Activated CD8-positive, alpha-beta memory T cell treated with anti-CD3 and anti-CD28 coated beads, Interleukin-2, amount 10 ng/mL, durations not matched to agents 7 days and 5 days (primary cell): Measurements from ENCODE around the gene GSE1. TPM values are rescaled to one million over a fixed set of nuclear protein-coding genes. Genes with fewer than 3 reads are reported as not detected.

Experiments used
- ATAC-seq: fragments of 150-1000 bp; cut with Tn5 transposase; one replicate; pipeline ENCODE4 v1.10.0; 2021; ENCODE audit warnings: moderate library complexity
- CTCF ChIA-PET: fragments of 350-600 bp; sonication (Branson Sonifier 250); formaldehyde crosslinking; loops from one replicate; lab custom pipeline; 2021; ENCODE audit warnings: antibody characterized with exemption; lab: Charles Lee
- DNase-seq: peaks from one replicate; pipeline ENCODE4 v3.0.0-alpha.2; 2020
- H3K27ac Mint-ChIP-seq: one replicate; pipeline ENCODE4 v1.8.0; 2021; ENCODE audit warnings: mild to moderate bottlenecking, mixed read lengths
- H3K27me3 Mint-ChIP-seq: one replicate; pipeline ENCODE4 v1.8.0; 2021; ENCODE audit warnings: mixed read lengths
- H3K36me3 Mint-ChIP-seq: one replicate; pipeline ENCODE4 v1.8.0; 2021; ENCODE audit warnings: mild to moderate bottlenecking, mixed read lengths
- H3K4me1 Mint-ChIP-seq: one replicate; pipeline ENCODE4 v1.8.0; 2021; ENCODE audit warnings: mixed read lengths
- H3K4me3 Mint-ChIP-seq: one replicate; pipeline ENCODE4 v1.8.0; 2021; ENCODE audit warnings: mild to moderate bottlenecking, moderate library complexity, mixed read lengths
- H3K9me3 Mint-ChIP-seq: one replicate; pipeline ENCODE4 v1.8.0; 2022; ENCODE audit warnings: low read depth, mixed read lengths
- total RNA-seq, 2 experiments: library from RNA; stranded (reverse); gene quantifications; one replicate each; pipeline ENCODE4 v1.2.3, GENCODE V29; 2021

Gene GSE1
- total RNA-seq, result 10 to 100 TPM; 43.1 to 55.1 TPM

DNA sequence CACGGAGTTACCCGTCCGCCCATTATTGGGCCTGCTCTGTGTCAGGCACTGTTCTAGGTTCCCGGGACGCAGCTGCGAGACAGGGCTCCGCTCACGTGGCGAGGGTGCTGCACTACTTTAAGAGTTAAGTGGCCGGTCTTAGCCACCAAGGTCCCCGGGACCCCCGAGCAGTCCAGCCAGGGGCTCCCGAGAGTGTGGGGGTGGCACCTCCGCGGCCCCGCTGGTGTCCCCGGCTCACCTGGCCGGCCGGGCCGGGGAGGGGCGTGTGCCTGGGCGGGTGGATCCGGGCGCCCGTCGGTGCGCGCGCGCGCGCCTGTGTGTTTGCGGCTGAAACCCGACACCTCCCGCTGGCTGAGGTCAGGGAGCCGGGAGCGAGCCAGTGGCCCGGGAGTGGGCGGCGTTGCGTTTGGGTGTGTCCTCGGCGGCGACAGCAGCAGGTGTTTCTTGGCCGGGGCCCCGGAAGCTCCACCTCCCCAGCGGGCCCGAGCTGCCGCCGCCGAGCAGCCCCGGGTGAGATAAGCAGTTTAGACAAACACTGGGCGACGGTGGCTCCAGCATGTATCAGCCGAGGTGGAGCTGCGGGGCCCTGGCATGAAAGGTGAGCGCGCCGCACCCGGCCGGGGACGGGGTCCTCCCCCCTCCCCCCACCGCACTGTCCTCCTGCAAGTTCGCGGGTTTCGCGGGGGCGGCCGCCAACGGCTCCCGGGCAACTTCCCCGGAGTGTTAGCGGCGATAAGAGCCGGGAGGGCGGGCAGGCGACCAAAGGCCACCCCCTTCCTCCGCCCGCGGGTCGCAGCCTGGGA, at the start of gene GSE1:
Gene GSE1, plus strand, starts transcription at position 522 of the 803 bp plus-strand sequence. Its CDS starts 70 bp downstream, at position 592.
- peak within 1 kb of the TSS; percentile 67 for H3K27ac Mint-ChIP-seq
- no peaks in the 10 kb centered on the region for H3K27me3 Mint-ChIP-seq
- no peaks in the 10 kb centered on the region for H3K9me3 Mint-ChIP-seq
- peak within 1 kb of the TSS; percentile 66 for H3K4me3 Mint-ChIP-seq
- peaks cover 43% of the 10 kb centered on the region for H3K4me1 Mint-ChIP-seq
- H3K36me3 Mint-ChIP-seq, result peaks cover 3% of the 10 kb centered on the region
- ATAC-seq, result peak; percentile 50
- CTCF ChIA-PET, result interaction anchor here (1.0 to 10.6 kb wide), 5 partner anchors 45 to 219 kb away, joined by 3 to 237 read pairs (median 4); no protein-coding TSS in a partner anchor
- DNase-seq, result peak; percentile 89

DNA sequence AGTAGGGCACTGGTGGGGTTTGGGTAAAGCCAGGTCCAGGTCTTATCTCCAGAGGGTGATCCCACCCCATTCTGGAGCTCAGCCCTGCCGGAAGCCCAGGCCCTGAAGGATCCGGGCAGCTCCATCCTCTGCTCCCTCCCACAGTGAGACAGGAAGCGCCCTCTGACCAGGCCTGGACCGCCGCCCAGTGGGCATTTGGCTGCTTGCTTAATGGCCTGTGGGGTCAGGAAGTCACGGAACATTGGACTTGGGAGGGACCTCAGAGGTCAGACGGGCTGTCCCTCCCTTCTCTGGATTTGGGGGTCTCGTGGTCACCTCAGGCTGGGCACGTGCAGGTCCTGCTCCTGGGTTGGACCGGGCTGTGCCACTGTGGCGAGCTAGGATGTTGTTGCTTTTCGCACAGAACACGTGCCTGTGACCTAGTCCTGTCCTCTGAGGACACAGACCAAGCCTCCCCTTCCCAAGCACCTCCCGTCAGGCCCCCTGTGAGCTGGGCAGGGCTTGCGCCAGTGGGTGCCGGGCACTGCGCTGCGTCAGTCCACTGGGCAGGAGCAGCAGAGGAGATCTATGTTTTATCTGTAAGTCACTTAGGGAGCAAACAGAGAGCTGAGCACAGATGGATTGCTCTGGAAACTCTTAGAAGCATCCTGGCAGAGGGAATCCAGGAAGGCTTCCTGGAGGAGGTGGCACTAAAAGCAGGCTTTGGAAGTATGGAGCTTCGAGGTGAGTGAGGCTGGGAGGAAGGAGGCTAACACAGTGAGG, 49.4 kb upstream of the GSE1 start:
- CTCF ChIA-PET, result interaction anchor here (0.9 to 2.7 kb wide), 9 partner anchors 10 to 144 kb away, joined by 3 to 14 read pairs (median 3); no protein-coding TSS in a partner anchor
- Mint-ChIP-seq H3K4me3 (no peak overlapping the region), H3K36me3 (no peaks in the 10 kb centered on the region), H3K27ac (no peak overlapping the region), H3K4me1 (peaks cover 37% of the 10 kb centered on the region), H3K9me3 (no peaks in the 10 kb centered on the region), H3K27me3 (no peaks in the 10 kb centered on the region)
- no peak for ATAC-seq
- DNase-seq, result no peak

DNA sequence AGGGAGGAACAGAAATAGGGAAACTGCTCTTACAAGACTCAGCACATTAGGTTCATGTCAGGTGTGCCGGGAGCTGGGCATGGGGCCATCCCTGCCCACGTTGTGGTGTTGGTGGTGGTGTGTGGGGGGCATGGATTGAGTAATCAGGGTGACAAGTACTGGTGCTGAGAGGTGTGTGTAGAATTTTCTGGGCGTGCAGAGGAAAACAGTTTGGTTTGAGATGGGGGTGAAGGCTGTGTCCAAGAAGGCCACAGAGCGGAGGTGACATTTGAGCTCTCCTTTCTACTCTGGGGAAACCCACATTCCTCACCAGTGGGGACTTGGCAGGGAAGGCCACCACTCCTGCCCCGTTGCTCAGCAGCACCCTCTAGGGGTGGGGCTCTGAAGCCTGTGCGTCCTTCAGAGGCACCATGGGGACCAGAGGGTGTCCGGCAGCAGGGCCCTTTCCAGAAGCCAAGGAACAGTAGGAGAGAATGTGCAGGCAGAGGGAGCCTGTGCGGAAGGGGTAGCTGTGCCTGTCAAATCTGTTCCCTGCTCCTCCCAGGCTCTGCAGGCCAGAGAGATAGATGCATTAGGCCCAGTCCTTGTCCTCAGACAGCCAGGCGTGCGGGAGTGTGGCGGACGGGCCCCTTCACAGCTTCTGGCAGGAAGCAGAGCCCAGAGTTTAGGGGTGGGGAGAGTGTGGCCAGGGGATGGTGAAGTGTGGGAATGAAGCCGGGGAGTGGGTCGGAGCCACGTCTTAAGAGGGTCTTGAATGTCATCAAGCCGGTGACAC, 48.7 kb upstream of the GSE1 start:
- Mint-ChIP-seq H3K36me3 (no peaks in the 10 kb centered on the region), H3K27ac (no peak overlapping the region), H3K27me3 (no peaks in the 10 kb centered on the region), H3K4me3 (no peak overlapping the region), H3K9me3 (no peaks in the 10 kb centered on the region), H3K4me1 (peaks cover 40% of the 10 kb centered on the region)
- CTCF ChIA-PET, result interaction anchor here (0.9 to 2.7 kb wide), 9 partner anchors 9 to 145 kb away, joined by 3 to 14 read pairs (median 3); no protein-coding TSS in a partner anchor
- peak; percentile 45 for ATAC-seq
- peak; percentile 58 for DNase-seq

DNA sequence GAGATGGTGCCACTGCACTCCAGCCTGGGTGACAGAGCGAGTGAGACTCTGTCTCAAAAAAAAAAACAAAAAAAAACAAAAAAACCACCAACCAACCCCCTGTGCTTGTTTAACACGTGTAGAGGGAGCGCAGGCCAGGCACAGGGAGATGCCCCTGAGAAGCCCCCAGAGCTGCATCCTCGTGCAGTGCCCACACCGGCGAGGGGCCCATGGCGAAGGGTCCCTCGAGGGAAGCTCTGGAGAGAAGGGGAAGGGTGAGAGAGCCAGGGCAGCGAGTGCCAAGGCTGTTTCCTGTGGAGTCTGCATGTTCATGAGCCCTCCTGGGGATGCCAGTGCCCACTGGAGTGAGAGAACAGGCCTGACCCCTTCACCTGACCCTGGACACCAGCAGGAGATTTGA, 47.8 kb upstream of the GSE1 start:
- H3K27me3 Mint-ChIP-seq, result no peaks in the 10 kb centered on the region
- H3K36me3 Mint-ChIP-seq, result no peaks in the 10 kb centered on the region
- H3K9me3 Mint-ChIP-seq, result no peaks in the 10 kb centered on the region
- ATAC-seq (no peak), DNase-seq (no peak)
- CTCF ChIA-PET, result interaction anchor here (2.7 kb wide), 1 partner anchor 11 kb away, joined by 14 read pairs; no protein-coding TSS in a partner anchor
- H3K27ac Mint-ChIP-seq, result no peak overlapping the region
- H3K4me1 Mint-ChIP-seq, result peaks cover 48% of the 10 kb centered on the region
- H3K4me3 Mint-ChIP-seq, result no peak overlapping the region

DNA sequence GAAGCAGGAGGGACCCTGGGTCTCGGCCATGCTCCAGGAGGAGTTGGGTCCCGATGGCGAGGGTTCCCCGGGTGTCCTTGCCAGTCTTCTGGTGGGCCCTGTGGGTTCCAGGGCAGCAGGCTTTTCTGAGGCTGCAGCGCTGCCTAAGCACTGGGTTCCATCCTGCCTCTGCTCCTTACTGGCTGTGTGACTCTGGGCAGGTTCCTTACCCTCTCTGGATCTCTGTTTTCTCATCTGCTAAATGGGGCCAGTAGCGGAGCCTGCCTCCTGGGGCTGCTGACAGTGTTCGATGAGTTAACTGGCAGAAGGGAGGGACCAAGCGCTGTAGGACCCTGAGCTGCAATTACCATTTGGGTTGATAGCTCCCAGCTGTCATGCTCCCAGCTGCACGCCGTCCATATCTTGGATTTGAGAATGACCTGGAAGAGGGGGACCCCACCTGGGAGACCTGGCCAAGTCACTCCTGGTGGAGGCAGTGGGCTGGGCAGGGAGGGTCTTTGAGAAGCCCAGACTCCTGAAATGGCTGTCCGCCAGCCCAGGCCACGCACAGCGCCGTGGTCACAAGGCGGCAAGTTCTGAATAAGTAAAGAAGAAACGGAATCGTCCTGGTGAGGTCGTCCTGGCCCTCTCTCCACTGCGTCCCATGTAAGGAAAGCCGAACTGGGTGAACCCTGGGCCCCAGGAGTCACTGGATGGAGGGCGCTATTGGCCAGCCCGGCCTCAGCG, 47.2 kb upstream of the GSE1 start:
- no peak overlapping the region for H3K27ac Mint-ChIP-seq
- CTCF ChIA-PET, result interaction anchor here (1.0 kb wide), 1 partner anchor 9 kb away, joined by 3 read pairs; no protein-coding TSS in a partner anchor
- peaks cover 55% of the 10 kb centered on the region for H3K4me1 Mint-ChIP-seq

DNA sequence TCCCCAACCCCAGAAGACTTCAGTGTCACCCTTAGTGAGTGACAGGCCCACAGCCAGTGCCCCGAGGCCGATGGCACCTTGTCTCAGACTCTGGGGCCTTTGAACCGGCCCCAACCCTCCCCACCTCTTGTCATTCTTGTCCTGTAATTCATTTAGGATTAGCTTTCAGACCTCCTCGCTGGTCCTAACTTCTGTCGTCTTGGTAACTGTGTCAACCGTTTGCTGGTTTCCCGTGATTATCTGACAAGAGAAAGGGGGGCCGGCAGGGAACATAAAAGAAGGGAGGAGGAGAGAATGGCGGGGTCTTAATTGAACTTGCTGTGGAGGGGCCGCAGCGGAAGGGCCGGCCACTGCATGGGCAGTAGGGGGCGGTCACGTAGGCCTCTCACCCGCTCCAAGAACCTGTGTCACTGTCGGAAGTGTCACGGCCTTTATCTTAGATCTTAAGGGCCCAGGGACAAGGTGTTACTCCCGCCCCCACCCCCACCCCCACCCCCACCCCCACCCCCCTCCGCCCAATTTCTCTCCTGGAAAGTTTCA, 46.5 kb upstream of the GSE1 start:
- CTCF ChIA-PET, result interaction anchor here (1.0 kb wide), 1 partner anchor 9 kb away, joined by 3 read pairs; no protein-coding TSS in a partner anchor

More for the DNA sequence above, 47.2 kb upstream of the GSE1 start:
- Mint-ChIP-seq H3K4me3 (no peak overlapping the region), H3K9me3 (no peaks in the 10 kb centered on the region), H3K27me3 (no peaks in the 10 kb centered on the region), H3K36me3 (no peaks in the 10 kb centered on the region)
- no peak for ATAC-seq
- DNase-seq, result no peak

DNA sequence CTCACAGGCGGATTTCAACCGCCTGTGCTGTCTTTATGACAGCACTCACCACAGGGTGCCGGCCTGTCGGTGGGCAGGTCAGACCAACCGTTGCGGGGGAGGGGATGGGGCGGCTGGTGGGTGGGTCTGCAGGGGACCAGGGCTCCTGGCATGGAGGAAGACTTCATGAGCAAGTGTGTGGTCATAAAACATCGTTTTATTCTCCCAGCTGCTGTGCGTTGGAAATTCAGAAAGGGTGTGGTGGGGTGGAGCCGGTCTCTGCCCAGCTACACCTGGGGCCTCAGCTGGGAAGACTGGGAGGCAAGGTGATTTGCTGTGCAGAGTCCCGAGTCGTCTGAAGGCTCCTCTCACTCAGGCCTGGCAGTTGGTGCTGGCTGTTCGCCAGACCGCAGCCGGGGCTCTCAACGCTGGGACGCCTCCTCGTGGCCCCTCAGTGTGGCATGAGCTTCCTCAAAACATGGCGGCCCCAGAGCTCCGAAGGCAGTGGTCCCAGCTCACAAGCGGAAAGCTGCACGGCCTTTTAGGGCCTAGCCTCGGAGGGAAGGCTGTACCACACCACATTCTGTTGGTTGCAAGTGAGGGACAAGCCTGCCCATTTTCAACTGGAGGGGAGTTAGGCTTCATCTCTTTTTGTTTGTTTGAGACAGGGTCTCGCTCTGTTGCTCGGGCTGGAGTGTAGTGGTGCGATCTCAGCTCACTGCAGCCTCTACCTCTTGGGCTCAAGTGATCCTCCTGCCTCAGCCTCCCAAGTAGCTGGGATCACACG, 45.8 kb upstream of the GSE1 start:
- H3K4me1 Mint-ChIP-seq, result peaks cover 68% of the 10 kb centered on the region
- no peaks in the 10 kb centered on the region for H3K36me3 Mint-ChIP-seq
- no peak for ATAC-seq
- no peak overlapping the region for H3K4me3 Mint-ChIP-seq
- DNase-seq, result no peak
- no peaks in the 10 kb centered on the region for H3K27me3 Mint-ChIP-seq
- no peak overlapping the region for H3K27ac Mint-ChIP-seq
- no peaks in the 10 kb centered on the region for H3K9me3 Mint-ChIP-seq
- CTCF ChIA-PET, result interaction anchor here (1.0 to 3.2 kb wide), 4 partner anchors 10 to 46 kb away, joined by 3 to 17 read pairs (median 4); partner anchors contain the start of gene GSE1

More for the DNA sequence above, 46.5 kb upstream of the GSE1 start:
- no peak for ATAC-seq
- Mint-ChIP-seq H3K9me3 (no peaks in the 10 kb centered on the region), H3K36me3 (no peaks in the 10 kb centered on the region), H3K4me3 (no peak overlapping the region), H3K27me3 (no peaks in the 10 kb centered on the region), H3K27ac (peak overlapping the region; percentile 53), H3K4me1 (peaks cover 61% of the 10 kb centered on the region)
- DNase-seq, result no peak

DNA sequence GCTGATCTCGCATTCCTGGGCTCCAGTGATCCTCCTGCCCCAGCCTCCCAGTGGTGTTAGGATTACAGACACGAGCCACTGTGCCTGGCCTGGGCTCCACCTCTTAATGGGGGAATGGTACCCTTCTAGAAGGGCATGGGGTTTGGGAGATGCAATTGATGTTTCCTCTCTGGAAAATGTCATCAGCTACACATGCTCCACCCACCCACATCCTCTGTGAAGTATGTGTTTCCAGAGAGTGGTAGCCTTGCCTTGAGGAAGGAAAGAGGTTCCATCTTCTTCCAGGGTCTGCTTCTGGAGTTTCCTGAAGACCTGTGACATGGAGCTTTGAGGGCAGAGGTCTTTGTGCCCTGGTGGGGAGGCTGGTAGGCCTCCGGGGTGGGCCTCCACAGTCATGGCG, 45.2 kb upstream of the GSE1 start:
- Mint-ChIP-seq H3K36me3 (no peaks in the 10 kb centered on the region), H3K27me3 (no peaks in the 10 kb centered on the region), H3K27ac (no peak overlapping the region), H3K9me3 (no peaks in the 10 kb centered on the region), H3K4me1 (peaks cover 70% of the 10 kb centered on the region), H3K4me3 (no peak overlapping the region)
- ATAC-seq, result no peak
- CTCF ChIA-PET, result interaction anchor here (1.0 to 3.2 kb wide), 7 partner anchors 9 to 147 kb away, joined by 3 to 35 read pairs (median 9); partner anchors contain the start of gene GSE1
- no peak for DNase-seq

DNA sequence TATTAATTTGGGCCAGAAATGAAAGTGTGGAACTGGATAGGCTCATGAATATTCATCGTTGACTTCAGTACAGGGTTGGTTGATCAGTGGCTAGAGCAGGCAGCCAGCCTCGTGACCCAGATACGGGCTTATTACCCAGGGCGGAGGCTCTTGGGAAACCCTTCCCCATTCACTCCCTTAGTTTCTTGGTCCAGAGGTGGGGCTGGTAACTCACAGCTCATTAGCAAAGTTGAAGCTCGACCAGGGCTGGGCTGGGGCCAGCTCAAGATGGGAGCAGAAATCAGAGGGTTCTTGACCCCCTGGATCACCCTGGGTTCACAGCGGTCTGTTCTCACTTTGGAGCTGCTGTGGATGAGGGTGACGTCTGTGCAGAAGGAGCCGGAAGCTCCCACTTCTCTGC, 44.6 kb upstream of the GSE1 start:
- DNase-seq (no peak), ATAC-seq (no peak)
- Mint-ChIP-seq H3K9me3 (no peaks in the 10 kb centered on the region), H3K4me3 (no peak overlapping the region), H3K36me3 (no peaks in the 10 kb centered on the region), H3K4me1 (peaks cover 68% of the 10 kb centered on the region), H3K27me3 (no peaks in the 10 kb centered on the region), H3K27ac (no peak overlapping the region)
- CTCF ChIA-PET, result interaction anchor here (1.0 to 3.2 kb wide), 8 partner anchors 9 to 148 kb away, joined by 3 to 35 read pairs (median 6); partner anchors contain the start of gene GSE1

DNA sequence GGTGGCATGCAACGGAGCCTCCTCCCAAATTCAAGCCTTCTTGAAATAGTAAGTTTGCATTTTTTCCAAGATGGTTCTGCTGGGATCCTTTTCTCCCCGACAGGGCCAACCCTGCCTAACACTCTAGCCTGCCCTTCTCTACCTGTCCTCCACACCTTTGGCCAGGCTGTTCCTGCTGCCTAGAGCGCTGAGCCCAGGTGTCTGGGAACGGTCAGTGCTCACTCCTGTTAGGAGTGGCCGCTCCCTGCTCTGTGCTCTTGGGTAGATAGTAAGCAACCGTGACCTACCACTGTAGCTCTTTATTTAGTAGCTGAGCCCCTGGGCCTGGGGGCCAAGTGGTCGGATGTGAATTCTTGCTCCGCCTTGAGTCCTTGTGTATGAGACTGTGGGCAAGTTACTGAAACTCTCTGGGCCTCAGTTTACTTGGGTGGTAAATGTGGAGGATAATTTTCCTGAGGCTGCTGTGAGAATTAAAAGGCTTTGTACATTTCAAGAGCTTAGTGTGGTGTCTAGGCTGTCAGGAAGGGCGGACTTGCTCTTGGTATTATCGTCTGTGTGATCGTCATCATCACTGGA, 44.0 kb upstream of the GSE1 start:
- DNase-seq, result no peak
- no peak for ATAC-seq
- Mint-ChIP-seq H3K36me3 (no peaks in the 10 kb centered on the region), H3K4me3 (peak overlapping the region; percentile 68), H3K27me3 (no peaks in the 10 kb centered on the region), H3K4me1 (peaks cover 62% of the 10 kb centered on the region), H3K9me3 (no peaks in the 10 kb centered on the region), H3K27ac (peak overlapping the region; percentile 91)
- CTCF ChIA-PET, result interaction anchor here (1.2 to 3.2 kb wide), 6 partner anchors 9 to 148 kb away, joined by 3 to 35 read pairs (median 9); no protein-coding TSS in a partner anchor

DNA sequence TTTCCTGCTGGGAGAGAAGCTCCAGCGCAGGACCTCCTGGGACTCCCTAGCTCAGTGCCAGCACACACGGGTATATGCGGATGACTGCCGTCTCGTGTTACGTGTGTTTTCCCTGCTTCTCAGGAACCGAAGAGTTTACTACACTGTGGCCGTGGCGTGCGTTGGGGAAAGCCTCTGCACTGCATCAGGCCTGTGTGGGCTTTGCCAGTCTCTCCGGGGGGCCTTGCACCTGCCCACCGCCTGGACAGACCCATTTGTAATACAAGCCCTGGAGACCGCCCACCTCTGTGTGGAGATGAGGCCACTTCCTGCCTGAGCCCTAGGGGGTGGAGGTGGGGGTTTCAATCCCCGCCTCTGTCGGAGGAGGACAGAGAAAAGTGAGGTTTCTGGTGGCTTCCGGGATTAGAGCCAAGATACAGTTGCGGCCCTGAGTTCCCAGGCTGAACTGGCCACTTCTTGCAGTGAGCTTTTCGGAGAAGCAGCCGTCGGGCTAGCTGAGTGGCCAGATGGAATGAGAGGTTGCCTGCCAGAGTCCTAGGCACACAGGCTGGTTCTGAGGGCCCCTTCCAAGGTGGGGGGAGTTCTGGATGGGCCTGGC, 43.4 kb upstream of the GSE1 start:
- peak; percentile 76 for ATAC-seq
- H3K4me1 Mint-ChIP-seq, result peaks cover 56% of the 10 kb centered on the region
- H3K27ac Mint-ChIP-seq, result peak overlapping the region; percentile 91
- CTCF ChIA-PET, result interaction anchor here (1.2 to 3.2 kb wide), 6 partner anchors 8 to 149 kb away, joined by 3 to 35 read pairs (median 12); no protein-coding TSS in a partner anchor
- H3K36me3 Mint-ChIP-seq, result no peaks in the 10 kb centered on the region
- H3K4me3 Mint-ChIP-seq, result peak overlapping the region; percentile 68
- no peaks in the 10 kb centered on the region for H3K27me3 Mint-ChIP-seq
- peak; percentile 87 for DNase-seq
- no peaks in the 10 kb centered on the region for H3K9me3 Mint-ChIP-seq
